GM08714 (cell line): ENCODE results near the gene ADCY2.

Experiments used
- H3K4me3 ChIP-seq: fragments of 200-500 bp; sonication (Bioruptor generic); 2 replicates; pipeline ENCODE4 v1.5.1; 2014; ENCODE audit warnings: mild to moderate bottlenecking, low read length, inconsistent platforms
- ZNF274 ChIP-seq: IDR thresholded peaks from 2 replicates; pipeline ENCODE4 v1.6.1; 2012; ENCODE audit warnings: mild to moderate bottlenecking, low read depth, low read length

Gene ADCY2

DNA sequence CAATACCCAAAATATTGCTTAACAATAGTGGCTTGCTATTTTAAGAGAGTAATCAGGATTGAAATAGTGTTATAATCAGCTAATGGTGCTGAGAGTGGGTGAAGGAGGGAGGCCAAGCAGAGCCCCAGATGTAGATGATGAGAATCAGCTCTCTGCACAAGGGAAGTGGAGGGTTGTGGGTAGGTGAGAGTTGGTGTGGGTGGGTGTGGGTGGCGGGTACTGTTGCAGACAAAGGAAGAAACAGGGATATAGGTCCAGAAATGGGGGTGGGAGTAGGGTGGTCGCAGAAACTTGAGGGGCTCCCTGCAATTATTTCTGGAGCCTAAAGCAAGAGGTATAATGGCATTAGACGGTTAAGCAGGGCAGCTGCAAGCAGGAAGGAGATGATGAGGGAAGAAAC lies 7.4 kb upstream of the ADCY2 start:
- no peak for TF ChIP-seq ZNF274
- H3K4me3 ChIP-seq, result no peak overlapping the region

DNA sequence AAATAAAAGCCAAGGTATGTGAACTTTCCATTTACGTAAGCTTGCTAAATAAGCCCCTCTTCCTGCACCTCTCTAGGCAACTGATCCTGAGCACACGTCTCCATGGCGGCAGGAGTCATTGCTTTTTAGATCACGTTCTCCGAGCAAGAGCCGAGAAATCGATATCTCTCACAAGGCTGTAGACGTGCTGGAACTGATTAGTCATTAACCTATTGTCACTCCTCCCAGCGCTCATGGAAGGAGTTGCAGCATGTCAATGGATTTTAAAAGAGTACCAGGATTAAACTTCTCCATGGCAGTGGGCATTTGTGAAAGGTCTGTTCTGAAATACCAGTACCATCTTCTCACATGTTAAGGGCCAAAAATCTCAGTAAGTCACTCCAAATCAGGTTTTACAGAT lies 4.7 kb upstream of the ADCY2 start:
- H3K4me3 ChIP-seq, result no peak overlapping the region
- no peak for TF ChIP-seq ZNF274

DNA sequence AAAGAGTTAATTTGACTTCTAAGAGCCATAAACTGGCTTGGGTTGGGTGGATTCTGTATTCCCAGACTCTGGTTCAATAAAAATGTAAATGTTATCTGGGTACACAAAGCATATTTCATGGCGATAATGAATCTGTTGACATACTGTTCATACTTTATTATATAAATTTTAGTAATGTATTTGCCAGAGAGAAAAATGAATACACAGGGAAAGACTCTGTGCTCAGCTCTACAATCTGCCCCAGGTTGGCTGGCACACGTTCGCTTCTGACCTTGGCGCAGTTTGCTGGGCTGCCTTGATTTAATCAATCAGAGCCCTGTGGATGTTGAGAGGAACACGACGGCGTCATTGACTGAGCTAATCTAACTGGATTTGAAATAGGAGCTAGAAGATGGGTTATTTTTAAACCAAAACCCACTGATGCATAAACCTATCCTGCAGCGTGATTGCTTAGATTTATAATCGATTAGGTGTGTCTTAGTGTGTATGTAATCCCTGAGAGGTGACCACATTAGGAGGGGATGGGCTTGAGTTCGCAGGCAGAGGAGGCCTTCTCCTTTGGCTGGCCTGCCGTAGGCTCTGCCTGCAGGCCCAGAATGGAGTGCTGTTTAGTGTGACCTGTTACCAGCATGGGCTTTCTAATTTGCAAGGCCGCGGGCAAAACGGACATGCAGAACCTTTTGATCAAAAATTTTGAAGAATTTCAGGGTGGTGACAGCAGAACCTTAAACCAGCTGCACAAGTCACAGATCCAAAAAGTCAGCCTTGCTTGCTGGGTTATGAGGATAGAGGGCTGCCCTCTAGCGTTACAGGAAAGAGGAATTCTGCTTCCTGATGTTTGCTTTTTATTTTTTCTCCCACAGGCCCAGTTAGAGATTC lies 3.9 kb upstream of the ADCY2 start:
- no peak overlapping the region for H3K4me3 ChIP-seq
- TF ChIP-seq ZNF274, result no peak

DNA sequence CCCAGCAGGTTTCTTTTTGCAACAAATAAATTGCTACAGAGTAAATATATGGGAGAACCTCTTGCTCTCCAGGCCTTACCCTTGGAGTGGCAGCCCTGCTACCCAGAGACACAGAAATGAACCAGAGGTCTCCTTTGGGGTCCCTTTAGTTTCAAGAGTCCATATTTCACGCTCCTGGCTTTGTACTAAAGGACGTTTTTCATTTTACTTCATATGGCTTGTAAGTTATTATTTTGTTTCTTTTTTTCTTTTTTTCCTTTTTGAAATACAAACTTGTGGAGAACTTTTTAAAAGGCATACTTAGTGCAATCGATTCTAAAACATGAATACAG lies 3.3 kb upstream of the ADCY2 start:
- TF ChIP-seq ZNF274, result no peak

DNA sequence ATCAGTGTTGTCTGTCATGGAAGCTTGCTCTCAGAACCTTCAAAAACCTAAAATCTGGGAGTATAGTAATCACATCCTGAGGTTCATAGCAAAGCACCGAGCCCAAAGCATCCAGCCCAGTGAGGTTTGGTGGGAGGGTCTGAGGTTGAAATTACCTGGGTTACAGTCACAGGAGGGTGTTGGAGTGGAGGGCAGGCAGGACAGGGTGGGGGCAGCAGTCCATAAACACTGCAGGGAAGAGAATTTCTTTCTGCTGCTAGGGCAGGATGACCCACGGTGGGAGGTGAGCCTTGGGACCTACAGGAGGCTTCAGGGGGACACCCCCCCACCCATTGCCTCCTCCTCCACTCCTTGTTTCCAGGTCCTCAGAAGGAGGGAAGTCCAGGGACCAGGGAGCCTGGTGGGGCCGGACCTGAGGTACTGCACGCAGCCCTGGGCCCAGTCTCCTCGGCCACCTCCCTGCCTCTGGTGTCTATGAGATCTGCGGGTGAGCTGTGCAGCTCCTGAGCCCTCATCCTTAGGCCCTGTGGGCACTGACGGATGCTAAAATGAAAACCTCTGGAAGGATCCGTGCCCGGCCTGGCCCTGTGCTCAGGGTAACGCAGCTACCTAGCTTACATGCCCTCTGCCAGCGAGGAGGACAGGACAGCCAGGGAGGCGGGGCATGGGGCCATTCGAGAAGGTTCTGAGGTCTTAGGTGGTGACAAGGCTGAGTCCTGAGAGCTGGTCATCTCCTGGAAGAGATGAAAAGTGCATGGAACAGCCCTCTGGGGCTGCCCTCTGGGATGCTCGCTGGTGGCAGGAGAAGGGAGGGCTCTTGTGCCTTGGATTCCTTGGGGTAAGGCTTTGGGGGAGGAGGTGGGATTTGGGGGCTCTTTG lies 1.8 kb upstream of the ADCY2 start:
- no peak overlapping the region for H3K4me3 ChIP-seq
- TF ChIP-seq ZNF274, result no peak

More for the DNA sequence above, 3.3 kb upstream of the ADCY2 start:
- H3K4me3 ChIP-seq, result no peak overlapping the region

DNA sequence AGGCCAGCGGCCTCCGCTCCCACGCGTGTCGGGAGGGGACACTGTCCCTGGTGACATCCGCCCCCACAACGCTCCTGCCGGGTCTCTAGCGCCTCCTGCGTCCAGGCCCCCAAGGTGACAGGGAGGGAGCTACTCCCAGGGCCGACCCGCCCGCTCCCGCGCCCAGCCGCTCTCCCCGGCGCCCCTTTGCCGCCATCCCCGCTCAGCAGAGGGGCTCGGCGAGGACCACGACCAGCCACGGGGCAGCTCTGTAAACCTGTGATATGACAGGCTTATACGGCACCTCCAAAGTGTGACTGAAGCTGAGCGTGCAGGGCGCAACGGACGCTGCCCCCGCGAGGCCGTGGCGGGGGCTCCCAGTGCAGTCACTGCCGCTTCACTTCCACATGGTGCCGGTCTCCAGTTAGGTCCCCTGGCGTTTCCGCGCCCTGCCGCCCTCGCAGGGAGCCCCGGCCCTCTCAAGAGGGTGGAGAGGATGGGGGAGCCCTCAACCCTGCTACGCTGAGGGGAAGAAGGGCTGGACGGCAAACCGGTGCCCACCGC lies 978 bp upstream of the ADCY2 start:
- no peak overlapping the region for H3K4me3 ChIP-seq
- TF ChIP-seq ZNF274, result no peak

DNA sequence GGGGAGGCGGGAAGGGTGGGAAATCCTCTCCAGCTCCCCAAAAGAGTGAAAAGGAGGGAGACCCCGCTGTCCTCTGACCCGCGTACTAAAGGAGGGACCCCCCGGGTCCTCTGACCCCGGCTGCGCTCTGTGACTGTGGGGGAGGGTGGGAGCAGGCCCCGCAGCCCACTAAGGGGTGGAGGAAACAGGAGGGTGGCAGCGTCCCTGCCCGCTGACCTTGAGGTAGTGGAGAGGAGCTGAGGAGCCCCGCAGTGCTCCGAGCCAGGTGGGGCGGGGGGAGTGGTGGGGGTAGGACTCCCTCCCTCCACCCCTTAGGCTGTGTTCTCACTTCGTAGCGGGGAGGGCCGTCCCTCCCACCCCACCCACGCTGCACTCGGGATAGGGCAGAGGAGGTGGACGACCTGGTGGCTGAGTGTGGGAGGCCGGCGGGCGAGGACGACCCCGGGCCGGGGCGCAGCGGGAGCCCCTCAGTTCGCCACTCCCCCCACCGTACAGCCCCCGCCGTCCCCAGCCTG lies 449 bp upstream of the ADCY2 start:
- no peak for TF ChIP-seq ZNF274
- no peak overlapping the region for H3K4me3 ChIP-seq

DNA sequence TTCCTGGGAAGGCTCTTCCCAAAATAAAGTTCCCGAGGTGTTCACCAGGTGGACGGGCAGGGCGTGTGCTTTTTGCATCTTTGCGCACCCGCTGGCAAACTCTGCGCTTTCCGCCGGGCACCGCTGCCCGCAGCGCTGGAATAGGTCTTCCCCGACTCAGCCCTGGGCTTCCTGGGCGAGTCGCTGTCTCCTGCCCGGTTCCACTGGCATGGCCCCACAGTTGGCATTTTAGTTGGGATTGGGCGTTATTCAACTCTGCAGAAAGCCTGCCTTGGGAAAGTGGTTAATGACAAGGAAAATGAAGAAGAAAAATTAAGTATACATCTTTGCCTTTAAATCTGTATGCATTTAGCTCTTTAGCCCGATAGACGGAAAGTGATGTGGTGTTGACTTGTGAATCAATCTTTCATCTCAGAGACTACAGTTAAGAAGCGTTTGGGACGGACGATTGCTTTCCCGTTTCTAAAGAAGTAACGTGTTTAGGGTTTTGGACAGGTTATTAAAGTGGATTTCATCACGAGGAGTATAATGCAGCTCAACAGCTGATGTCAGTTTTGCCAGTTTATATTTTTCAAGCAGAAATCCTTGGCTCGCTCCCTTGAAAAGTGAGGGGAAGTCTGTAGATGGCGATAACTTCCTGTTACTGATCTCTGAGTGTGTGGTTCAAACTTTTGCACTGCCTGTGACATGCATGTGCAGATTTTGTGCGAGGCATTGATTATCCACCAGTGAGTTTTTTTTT lies 946 bp downstream of the ADCY2 start:
- no peak for TF ChIP-seq ZNF274
- no peak overlapping the region; the same call in 1 of the 2 replicates for H3K4me3 ChIP-seq

DNA sequence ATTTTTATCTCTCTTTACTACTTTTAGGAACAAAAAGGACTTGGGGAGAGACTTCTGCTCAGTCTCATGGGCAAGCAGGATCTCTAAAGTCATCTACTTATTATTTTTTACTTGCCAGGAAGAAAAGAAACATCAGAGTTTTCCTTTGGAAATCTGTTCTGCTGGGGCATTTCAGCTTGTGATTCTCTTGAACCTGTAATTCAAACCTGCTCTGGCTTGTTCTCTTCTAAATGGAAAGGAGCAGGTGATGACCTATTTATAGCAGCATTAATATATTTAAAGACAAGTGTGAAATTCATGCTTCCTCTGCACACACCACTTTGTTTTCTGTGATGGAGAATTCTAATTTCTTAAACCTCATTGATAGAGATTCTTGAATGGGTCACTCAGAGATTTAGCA lies 2.0 kb downstream of the ADCY2 start:
- TF ChIP-seq ZNF274, result no peak
- H3K4me3 ChIP-seq, result no peak overlapping the region

DNA sequence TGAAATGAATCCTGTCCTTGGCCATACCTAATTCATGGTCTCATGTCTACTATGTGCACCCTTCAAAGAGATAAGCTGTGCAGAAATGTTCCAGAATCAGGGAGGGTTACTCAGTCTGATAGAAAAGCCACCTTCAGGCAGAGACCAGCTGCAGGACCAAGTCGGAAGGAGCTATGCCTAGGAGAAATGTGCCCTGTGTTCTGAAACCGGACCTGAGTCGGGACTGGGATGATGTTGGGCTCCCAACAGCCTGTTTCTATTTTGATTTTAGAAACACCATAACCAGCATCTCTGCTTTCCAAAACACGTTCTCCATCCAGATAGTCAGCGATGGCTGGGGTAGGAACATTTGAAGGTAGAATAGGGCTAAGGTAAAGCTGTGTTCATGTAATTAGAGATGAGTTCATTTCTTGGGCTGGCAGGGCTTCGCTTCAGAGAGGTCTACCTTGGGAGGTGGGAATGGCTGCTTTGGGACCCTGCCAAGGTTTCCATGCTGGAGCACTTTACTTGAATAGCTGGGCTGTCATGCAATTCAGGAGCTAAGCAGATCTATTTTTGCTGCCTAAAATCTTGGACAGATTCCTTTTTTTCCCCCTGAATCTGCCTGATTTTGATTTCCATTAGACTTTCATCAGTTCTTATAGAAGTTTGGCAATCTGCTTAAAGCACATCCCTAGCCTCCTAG lies 2.8 kb downstream of the ADCY2 start:
- no peak overlapping the region for H3K4me3 ChIP-seq

DNA sequence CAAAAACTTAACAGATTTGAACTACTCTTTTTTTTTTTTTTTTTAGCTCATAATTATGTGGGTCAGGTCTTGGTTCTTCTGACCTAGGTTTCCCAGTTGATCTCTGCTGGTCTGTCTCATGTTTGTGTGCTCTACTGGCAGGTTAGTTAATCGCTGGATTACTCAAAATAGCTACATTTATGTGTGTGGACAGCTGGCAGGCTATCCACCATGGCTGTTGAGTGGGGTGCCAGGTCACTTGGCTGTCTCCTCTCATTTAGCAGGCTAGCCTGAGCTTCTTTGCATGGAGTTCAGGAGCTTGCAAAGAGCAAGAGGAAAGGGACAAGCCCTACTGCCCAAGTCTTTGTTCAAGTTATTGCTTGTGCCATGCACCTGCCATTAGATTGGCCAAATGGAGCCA lies 9.3 kb downstream of the ADCY2 start:
- no peak for TF ChIP-seq ZNF274
- H3K4me3 ChIP-seq, result no peak overlapping the region

More for the DNA sequence above, 2.8 kb downstream of the ADCY2 start:
- TF ChIP-seq ZNF274, result no peak

DNA sequence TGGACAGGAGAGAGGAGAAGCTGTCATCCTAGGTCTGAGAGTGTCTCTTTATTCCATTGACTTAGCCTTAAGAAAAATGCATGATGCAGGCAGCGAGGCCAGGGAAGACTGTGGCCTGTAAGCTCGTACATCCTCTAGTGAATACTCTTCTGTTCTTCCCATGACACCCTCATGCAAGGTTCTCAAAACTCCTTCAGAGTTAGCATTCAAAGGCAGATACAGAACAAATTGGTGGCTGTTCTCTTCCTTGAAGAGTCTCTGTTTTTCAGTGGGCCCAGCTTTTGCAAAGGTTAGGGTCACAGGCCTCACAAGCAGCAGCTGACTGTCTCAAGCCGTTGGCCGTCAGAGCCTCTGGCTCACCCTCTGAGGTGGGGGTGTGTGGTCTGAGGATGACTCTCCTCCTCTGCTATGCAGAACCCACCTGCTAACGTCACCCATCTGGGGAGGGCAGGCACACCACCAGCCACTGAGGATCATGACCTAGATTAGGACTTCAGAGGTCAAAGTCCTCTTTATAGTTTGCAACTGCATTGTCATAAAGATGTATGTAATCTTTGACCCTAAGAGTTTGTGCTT lies 15.1 kb downstream of the ADCY2 start:
- TF ChIP-seq ZNF274, result no peak
- H3K4me3 ChIP-seq, result no peak overlapping the region

DNA sequence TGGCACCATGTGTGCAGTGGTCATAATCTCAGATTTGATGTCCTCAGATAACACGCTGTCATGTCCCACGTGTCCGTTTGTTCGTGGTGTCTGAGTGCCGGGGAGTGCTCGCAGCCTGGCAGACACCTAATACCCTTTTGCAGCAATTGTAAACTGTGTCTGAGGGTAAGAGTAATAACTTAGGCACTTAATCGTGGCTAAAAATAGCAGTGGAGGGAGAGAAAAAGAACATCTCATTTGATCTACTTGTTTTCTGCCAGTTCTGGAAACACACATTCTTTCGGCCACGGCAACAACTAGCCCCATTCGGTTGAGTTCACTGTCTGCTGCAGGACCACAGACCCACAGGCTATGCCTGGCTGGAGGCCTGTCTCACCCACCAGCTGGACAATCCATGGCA lies 16.5 kb downstream of the ADCY2 start:
- TF ChIP-seq ZNF274, result no peak

More for the DNA sequence above, 16.5 kb downstream of the ADCY2 start:
- no peak overlapping the region for H3K4me3 ChIP-seq
